Right ventricle myocardium superior (tissue), 1 donor: Measurements from ENCODE around the gene HEMK1. TPM values are rescaled to one million over a fixed set of nuclear protein-coding genes. Genes with fewer than 3 reads are reported as not detected.

Source experiments
- ATAC-seq: fragments of 200-7000 bp; cut with Tn5 transposase; one replicate; pipeline ENCODE4 v1.9.1; 2020; ENCODE audit warnings: mild to moderate bottlenecking; ENCODE audit not compliant: poor library complexity
- DNase-seq: peaks from one replicate; pipeline ENCODE4 v3.0.0-alpha.2; 2020
- intact Hi-C: fragments of 100-400 bp; cut with DNase I; formaldehyde crosslinking; loops from one replicate; pipeline ENCODE4 v1.11.2; 2022
- long read RNA-seq: library from polyadenylated mRNA; unstranded; transcript quantifications from one replicate; pipeline ENCODE4 v2.0.0, GENCODE V29; 2021
- total RNA-seq: library from RNA; stranded (reverse); fragmentation: NEBNext Ultra II Directional; extraction: Animal tissue kit (Norgen Biotek cat#: 25700); gene quantifications from one replicate; pipeline ENCODE4 v1.2.1, GENCODE V29; 2021
- donor health status: DM: no; HTN: yes; CAD: no; lungs with severe emphysema.

The HEMK1 gene
- 19.5 TPM for total RNA-seq
- long read RNA-seq, full-length matches to known transcripts, result 16 of 25 reads
- long read RNA-seq, partial matches to known transcripts, result 2 of 25 reads
- long read RNA-seq, other reads (novel, unspliced or antisense), result 7 of 25 reads

- ATAC-seq (peak; percentile 89), DNase-seq (peak; percentile 98)
- intact Hi-C loops, result no loop called here
Observed at GRCh38 chr3:50568947-50569749, at the start of gene HEMK1. Gene HEMK1, plus strand, starts transcription at chr3:50569522. Its CDS starts 1,583 bp downstream, at chr3:50571105.

GRCh38 chr3:50520849-50521248, 48.5 kb upstream of the HEMK1 start:
- no peak for ATAC-seq
- intact Hi-C loops, result no loop called here
- DNase-seq, result no peak

GRCh38 chr3:50521572-50521971, 47.8 kb upstream of the HEMK1 start:
- DNase-seq, result no peak
- intact Hi-C loops, result no loop called here
- ATAC-seq, result no peak

- DNase-seq (no peak), ATAC-seq (no peak)
- intact Hi-C loops, result no loop called here
Observed at GRCh38 chr3:50523279-50523811, 46.0 kb upstream of the HEMK1 start.

GRCh38 chr3:50524746-50525145, 44.6 kb upstream of the HEMK1 start:
- no peak for ATAC-seq
- DNase-seq, result no peak
- intact Hi-C loops, result no loop called here

- DNase-seq (no peak), ATAC-seq (no peak)
- intact Hi-C loops, result no loop called here
Observed at GRCh38 chr3:50525191-50525910, 44.0 kb upstream of the HEMK1 start.

GRCh38 chr3:50525987-50526386, 43.3 kb upstream of the HEMK1 start:
- peak; percentile 58 for ATAC-seq
- DNase-seq, result peak; percentile 58
- intact Hi-C loops, result no loop called here

GRCh38 chr3:50530001-50530970, 39.0 kb upstream of the HEMK1 start:
- DNase-seq (no peak), ATAC-seq (no peak)
- intact Hi-C loops, result no loop called here

GRCh38 chr3:50531201-50531600, 38.1 kb upstream of the HEMK1 start:
- ATAC-seq (no peak), DNase-seq (no peak)
- intact Hi-C loops, result no loop called here

GRCh38 chr3:50532062-50532705, 37.1 kb upstream of the HEMK1 start:
- intact Hi-C loops, result no loop called here
- no peak for ATAC-seq

GRCh38 chr3:50533316-50533715, 36.0 kb upstream of the HEMK1 start:
- intact Hi-C loops, result no loop called here
- ATAC-seq, result no peak
- no peak for DNase-seq

More at GRCh38 chr3:50532062-50532705, 37.1 kb upstream of the HEMK1 start:
- DNase-seq, result no peak

- DNase-seq, result no peak
- intact Hi-C loops, result no loop called here
- ATAC-seq, result no peak
Observed at GRCh38 chr3:50533807-50534461, 35.4 kb upstream of the HEMK1 start.

- ATAC-seq, result no peak
- intact Hi-C loops, result no loop called here
- no peak for DNase-seq
Observed at GRCh38 chr3:50534681-50535330, 34.5 kb upstream of the HEMK1 start.

GRCh38 chr3:50536471-50537180, 32.7 kb upstream of the HEMK1 start:
- intact Hi-C loops, result no loop called here
- no peak for DNase-seq
- ATAC-seq, result no peak

GRCh38 chr3:50537421-50538129, 31.7 kb upstream of the HEMK1 start:
- ATAC-seq (no peak), DNase-seq (no peak)
- intact Hi-C loops, result no loop called here
